GM12875 (cell line): Measurements from ENCODE around the gene SOCS6.

Source experiments
- H3K4me3 ChIP-seq: one replicate; pipeline ENCODE4 v1.5.1; 2011; ENCODE audit warnings: low read depth, low read length, control low read depth
- TF ChIP-seq, protein P1 (sequence below): IDR thresholded peaks from 2 replicates; pipeline ENCODE4 v1.5.1; 2011; ENCODE audit warnings: low read depth, mild to moderate bottlenecking, control low read depth, inconsistent platforms, low read length, moderate library complexity, borderline replicate concordance; ENCODE audit not compliant: insufficient read depth

Gene SOCS6

DNA sequence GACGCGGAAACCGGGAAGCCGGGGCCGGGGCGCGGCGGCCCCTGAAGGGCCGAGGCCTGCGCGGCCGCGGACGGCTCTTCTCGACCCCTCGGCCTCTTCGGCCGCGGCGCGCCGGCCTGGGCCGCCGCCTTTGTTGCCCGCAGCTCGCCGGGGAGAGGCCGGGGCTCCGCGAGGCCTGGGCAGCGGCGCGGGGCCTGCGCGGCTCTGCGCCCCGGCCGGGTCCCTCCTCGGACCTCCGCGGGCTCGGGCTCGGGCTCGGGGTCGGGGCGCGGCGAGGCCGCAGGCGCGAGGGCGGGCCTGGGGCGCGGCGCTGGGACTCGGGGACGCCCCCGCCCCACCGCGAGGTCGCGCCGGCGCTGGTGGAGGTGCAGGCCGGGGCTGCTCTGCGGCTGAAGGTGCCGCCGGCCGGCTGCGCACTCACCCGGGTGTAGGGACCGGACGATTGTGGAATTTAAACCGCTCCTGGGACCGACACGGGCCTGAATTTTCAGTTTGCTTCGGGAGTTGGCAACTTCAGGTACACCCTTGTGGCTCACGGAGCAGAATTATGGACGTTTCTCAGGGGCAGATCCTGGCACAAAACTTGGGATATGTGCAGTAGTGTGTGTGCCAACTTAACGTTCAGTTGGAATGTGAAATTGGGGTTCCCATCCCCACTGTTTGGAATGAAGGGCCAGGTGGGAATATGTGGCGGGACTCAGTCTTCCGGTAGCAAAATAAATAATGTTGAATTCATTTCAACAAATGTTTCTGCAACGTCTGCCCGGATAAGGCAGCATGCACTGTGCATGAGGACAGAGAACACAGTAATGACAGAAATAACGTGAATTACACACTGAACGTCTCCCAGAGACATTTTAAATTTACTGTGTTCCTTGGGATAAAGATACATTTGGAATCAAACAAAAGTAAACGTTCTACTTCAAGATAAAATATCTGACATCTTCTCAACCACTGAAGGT lies 787 bp downstream of the SOCS6 start:
- peak overlapping the region; percentile 73 for H3K4me3 ChIP-seq
- TF ChIP-seq, protein P1, sequence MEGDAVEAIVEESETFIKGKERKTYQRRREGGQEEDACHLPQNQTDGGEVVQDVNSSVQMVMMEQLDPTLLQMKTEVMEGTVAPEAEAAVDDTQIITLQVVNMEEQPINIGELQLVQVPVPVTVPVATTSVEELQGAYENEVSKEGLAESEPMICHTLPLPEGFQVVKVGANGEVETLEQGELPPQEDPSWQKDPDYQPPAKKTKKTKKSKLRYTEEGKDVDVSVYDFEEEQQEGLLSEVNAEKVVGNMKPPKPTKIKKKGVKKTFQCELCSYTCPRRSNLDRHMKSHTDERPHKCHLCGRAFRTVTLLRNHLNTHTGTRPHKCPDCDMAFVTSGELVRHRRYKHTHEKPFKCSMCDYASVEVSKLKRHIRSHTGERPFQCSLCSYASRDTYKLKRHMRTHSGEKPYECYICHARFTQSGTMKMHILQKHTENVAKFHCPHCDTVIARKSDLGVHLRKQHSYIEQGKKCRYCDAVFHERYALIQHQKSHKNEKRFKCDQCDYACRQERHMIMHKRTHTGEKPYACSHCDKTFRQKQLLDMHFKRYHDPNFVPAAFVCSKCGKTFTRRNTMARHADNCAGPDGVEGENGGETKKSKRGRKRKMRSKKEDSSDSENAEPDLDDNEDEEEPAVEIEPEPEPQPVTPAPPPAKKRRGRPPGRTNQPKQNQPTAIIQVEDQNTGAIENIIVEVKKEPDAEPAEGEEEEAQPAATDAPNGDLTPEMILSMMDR: no peak

DNA sequence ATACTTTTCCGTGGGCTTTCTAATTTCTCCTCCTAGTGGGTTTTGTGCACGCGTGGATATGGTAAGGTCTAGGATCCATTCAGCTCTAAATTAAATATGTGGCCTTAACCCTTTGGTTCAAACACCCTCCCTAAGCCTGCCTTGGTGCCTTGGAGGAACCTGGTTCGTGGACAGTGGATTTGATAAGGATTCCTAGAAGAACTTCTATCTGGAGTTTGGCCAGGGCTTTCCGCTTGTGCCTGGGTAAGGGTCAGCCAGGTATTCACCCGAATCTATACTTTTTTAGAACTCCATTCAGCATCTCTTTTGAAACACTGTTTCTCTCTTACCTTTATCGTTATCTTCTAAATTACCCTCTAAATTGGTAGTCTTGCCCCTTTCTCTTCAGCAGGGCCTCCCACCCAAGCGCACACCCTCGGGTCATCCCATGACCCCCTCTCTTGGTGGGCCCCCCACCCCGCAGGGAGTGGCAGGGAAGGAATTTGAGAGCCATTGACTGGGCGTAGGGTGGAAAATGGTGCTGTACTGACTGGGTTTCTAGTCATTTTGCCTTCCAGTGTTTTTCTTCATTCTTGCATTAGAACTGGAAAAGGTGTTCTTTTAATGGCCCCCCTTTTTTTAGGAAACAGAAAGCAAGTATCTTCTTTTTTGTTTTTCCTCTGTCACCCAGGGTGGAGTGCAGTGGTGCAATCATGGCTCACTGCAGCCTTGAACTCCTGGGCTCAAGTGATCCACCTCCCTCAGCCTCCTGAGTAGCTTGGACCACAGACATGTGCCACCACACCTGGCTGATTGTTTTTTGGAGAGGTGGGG lies 1.8 kb downstream of the SOCS6 start:
- TF ChIP-seq, protein P1: no peak
- H3K4me3 ChIP-seq: no peak overlapping the region

DNA sequence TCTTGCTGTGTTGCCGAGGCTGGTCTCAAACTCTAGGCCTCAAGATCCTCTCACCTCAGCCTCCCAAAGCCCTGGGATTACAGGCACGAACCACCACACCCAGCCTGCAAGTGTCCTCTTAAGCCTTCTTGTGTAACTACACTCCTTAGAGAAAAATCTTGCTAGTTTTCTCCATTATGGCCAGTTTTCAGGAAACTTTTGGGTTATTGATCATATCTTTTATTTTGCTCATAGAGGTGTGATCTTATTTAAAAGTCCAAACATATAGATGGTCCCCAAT lies 2.4 kb downstream of the SOCS6 start:
- no peak overlapping the region for H3K4me3 ChIP-seq
- TF ChIP-seq, protein P1: no peak

DNA sequence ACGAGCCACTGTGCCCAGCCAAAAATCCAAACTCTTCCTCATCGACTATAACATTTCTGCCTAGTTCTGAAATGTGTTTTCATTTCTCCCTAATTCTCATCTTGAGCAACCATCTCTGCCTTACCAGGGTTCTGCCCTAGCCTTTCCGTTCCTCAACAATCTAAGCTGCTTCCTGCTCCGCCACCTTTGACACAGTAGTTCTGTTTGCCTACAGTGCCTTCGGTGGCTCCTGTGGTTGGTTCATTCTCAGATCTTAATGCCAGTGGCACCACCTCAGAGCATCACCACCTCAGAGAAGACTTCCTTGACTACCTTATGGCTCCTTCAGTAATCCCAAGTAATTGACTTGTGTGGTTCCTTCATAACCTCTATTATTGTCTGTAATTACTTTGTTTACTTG lies 3.8 kb downstream of the SOCS6 start:
- no peak overlapping the region for H3K4me3 ChIP-seq
- TF ChIP-seq, protein P1: no peak

DNA sequence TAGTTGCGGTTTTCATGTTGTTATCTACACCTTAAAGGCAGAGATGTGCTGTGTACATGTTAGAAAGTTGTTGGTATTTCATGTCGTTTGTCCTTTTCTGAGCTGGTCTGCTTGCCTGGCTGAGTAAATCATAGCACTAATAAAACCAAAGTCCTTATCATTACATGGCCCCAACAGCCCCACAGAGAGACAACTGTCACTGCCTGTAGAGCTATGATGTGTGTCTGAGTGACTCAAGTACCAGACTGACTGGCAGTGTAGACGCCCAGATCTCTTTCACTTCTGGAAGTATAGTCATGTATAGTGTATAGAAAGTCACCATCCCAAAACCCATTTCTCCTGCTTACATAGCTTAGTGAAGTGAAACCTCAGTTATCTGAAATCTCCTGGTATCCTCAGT lies 4.3 kb downstream of the SOCS6 start:
- TF ChIP-seq, protein P1: no peak

DNA sequence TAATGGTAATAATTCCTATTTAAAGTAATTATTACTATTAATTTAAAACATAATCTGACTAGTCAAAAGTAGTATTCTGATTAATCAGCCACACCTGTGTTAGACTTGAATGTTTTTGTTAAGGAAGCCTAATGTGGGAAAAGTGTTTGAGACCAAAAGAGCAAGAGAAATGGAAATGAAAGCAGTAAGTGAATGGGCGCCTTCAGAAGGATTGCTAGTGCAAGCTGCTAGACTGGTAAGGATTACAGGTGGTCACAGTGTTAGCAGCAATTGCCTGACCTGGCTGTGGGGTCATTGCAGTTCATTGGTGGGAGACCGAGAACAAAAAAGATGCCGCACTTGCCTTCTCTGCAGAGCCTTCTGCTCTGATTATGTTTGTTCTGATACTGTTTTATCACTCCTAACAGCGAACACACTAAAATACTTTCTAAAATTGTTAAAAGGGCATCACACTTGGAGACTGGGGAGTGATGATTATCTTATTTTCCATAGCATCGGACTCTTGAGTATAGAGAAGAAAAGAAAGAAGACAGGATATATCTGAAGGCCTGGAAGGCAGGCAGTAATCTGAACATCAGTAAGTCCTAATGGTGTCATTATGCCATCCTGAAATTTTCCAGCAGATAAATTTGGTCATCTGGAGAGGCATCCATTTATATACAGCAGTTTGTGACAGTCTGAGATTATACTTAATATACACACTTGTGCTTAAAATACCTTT lies 5.8 kb downstream of the SOCS6 start:
- TF ChIP-seq, protein P1: no peak

More for the DNA sequence above, 4.3 kb downstream of the SOCS6 start:
- no peak overlapping the region for H3K4me3 ChIP-seq

More for the DNA sequence above, 5.8 kb downstream of the SOCS6 start:
- H3K4me3 ChIP-seq: no peak overlapping the region
